D721Med (cell line): ENCODE results near the gene KMT2B.

ENCODE experiments used
- DNase-seq: peaks from one replicate; pipeline ENCODE4 v3.0.0; 2011; ENCODE audit warnings: low spot score; ENCODE audit not compliant: insufficient read length
- FAIRE-seq: peaks from 2 replicates; lab custom pipeline; 2011; peaks lifted over from hg19 to GRCh38; lab: Jason Lieb, UNC
- TF ChIP-seq, protein P1 (sequence below): IDR thresholded peaks from 2 replicates; pipeline ENCODE4 v1.5.1; 2012; ENCODE audit warnings: mild to moderate bottlenecking, control low read depth; ENCODE audit not compliant: insufficient read depth; ENCODE audit errors: missing control alignments

KMT2B gene

DNA sequence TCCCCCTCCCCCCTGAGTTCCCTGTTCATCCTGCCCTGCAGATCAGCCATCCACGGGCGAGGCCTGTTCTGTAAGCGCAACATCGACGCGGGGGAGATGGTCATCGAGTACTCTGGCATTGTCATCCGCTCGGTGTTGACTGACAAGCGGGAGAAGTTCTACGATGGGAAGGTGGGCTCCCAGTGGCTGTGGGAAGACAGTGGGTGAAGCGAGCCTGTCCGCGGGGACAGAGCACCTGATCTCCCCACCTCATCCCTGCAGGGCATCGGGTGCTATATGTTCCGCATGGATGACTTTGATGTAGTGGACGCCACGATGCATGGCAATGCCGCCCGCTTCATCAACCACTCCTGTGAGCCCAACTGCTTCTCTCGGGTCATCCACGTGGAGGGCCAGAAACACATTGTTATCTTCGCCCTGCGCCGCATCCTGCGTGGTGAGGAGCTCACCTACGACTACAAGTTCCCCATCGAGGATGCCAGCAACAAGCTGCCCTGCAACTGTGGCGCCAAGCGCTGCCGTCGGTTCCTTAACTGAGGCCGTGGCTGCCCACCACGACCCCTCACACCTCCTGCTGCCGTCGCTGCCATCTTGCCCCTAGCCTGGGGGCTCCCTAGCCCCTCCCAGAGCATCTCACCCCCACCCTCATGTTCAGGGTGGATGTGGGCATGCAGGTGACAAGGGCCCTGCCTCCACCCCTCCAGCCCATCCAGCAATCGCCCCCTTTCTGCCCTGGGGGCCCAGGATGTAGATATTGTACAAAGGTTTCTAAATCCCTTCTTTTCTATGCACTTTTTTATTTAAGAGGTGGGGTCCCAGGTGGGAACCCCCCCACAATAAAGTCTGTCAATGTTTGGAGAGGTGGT is 20.5 kb downstream of the KMT2B start:
- TF ChIP-seq, protein P1, sequence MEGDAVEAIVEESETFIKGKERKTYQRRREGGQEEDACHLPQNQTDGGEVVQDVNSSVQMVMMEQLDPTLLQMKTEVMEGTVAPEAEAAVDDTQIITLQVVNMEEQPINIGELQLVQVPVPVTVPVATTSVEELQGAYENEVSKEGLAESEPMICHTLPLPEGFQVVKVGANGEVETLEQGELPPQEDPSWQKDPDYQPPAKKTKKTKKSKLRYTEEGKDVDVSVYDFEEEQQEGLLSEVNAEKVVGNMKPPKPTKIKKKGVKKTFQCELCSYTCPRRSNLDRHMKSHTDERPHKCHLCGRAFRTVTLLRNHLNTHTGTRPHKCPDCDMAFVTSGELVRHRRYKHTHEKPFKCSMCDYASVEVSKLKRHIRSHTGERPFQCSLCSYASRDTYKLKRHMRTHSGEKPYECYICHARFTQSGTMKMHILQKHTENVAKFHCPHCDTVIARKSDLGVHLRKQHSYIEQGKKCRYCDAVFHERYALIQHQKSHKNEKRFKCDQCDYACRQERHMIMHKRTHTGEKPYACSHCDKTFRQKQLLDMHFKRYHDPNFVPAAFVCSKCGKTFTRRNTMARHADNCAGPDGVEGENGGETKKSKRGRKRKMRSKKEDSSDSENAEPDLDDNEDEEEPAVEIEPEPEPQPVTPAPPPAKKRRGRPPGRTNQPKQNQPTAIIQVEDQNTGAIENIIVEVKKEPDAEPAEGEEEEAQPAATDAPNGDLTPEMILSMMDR, result no peak

DNA sequence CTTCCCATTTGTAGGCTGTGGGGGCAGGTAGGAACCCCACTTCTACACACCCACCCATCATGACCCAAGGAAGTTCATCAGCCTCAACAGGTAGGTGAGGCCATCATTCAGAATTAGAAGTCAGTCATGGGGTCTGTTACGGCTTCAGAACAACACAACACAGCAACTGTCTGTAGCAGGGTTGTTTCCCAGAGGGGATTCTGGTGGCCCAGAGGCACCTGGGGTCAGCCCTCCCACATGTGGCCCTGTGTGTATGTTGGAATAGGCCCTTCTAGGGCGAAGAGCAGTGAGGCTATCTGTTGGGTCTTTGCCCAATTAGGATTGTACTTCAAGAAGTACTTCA is 21.1 kb downstream of the KMT2B start:
- DNase-seq, result no peak
- TF ChIP-seq, protein P1, result no peak
- no peak for FAIRE-seq

More for the DNA sequence above, 20.5 kb downstream of the KMT2B start:
- DNase-seq (peak; percentile 11), FAIRE-seq (no peak)

DNA sequence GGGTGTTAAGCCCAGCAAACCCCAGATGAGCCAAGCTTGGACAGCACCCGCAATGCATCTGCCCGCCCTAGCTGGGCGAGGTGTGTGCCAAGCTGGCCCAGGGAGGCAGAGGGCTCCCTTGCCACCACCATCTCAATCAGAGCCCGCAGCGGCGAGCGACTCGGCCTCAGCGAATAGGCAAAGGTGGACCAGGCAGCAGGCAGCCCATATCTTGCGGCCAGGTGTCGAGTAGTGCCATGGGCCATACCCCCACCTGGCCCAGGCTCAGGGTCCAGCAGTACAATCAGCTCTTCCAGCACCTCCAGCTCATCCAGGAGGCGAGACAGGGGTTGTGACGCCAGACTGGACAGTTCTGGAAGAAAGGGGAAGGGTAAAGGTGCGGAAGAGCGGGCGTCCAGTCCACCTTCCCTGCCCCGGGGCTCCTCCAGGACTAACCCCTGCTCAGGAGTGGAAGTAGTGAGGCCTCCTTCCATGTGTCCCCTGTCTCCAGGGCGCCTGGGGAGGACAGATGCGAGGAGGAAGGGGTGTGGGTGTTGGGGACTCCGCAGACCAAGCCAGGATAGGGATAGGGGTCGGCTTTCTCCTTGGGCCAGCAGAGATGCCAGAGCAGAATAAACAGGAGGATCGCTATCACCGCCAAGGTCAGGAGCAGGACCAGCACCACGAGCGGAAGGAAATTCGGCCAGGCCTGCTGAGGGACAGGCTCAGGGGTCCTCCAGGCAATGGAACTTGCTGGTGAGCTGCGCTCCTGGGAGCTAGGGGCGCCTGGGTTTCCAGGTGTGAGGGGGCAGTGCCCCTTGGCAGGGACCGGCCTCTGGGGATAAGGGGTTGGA is 21.7 kb downstream of the KMT2B start:
- FAIRE-seq (no peak), DNase-seq (peak; percentile 17)
- TF ChIP-seq, protein P1, result no peak

DNA sequence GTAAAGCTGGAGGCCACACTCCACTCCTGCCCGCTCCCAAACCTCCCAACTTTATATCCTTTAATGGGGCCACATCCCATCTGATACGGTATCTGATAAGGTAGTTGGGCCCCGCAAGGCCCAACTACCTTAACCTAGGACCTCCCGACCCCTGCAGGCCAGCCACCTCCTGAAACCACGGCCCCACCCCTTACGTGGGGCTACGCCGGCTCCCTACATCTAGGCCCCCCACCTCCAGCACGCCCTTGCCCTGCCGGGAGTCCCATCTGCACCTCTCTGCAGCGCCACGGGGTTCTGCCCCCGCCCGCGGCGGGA is 22.3 kb downstream of the KMT2B start:
- TF ChIP-seq, protein P1, result no peak
- DNase-seq (no peak), FAIRE-seq (no peak)

DNA sequence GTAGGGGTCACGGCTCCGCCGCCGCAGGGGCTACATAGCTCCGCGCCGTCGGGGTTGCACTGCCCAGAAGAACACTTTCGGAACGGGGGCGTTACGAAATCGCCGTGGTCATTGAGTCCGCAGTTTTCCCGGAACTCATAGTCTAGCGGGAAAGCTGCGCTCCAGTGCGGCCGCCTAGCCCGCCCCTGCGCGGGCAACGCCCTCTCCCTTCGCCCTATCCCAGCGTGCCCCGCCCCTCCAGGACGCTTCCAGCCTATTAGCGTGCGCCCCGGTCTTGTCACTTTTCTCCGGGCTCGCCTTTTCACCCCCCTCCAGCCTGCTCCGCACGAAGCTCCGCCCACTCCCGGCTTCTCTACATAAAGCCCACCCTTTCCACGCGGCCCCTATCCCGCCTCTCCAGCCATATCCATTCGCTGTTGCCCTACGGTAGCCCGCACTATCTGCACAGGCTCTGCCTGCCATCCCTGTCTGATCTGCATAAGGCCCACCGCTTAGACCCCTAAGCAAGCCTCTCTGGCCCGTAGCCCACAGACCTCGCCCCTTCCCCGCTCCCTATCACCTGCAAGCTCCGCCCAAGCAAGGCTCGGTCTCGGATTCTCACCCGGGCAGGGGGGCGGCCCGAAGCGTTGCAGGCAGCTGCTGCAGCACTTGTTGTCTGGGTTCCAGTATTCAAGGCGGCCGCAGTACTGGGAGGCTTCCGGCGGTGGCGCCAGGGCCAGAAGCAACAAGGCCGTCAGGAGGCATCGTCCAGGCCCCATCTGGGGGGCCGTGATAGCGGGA is 22.8 kb downstream of the KMT2B start:
- FAIRE-seq, result no peak
- peak; percentile 99 for DNase-seq
- TF ChIP-seq, protein P1, result no peak

DNA sequence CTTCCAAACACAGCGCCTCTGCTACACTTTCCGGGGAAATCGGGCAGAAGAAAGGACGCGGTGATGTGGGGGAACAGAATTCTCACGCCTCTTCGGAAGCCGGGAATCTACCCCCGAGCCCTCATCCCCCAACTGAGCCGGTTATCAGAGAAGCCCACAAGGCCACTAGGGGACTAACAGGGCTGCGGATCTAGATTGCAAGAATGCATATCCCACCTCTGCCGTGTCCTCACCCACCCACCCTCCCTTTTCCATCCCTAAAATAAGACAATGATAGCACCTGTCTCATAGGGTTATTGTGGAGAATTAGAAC is 23.4 kb downstream of the KMT2B start:
- DNase-seq (peak; percentile 20), FAIRE-seq (no peak)
- TF ChIP-seq, protein P1, result no peak
